Measurements from ENCODE around the gene BSG. TPM values are rescaled to one million over a fixed set of nuclear protein-coding genes. Genes with fewer than 3 reads are reported as not detected.

BSG gene
- total and polyA plus RNA-seq, 2 of the 4 experiments (the other 2 are of a cell fraction) = 130 to 698 TPM

DNA sequence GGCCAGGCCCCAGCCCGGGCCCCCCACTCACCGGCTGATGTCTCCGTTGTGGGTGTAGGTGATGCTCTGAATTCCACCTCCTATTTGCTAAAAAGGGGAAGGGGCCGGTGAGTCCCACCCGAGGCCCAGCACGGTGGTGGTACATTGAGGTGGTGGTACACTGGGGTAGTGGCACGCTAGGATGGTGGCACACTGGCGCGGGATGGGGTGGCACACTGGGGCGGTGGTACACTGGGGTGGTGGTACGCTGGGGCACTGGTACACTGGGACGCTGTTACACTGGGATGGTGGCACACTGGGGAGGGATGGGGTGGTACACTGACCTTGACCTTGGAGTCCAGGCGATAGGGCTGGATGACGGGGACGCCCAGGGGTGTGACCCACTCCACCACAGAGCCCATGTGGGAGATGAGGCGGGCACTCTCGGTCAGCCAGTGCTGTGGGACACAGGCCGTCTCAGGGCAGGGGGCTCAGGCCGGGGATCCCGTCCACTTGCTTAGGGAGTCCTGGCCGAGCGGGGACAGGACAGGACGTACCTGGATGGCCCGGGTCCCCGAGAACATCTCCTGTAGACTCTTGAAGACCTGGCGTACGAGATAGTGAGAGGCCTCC is 46.4 kb downstream of the BSG start:
- TF ChIP-seq CHD1 (IDR thresholded peaks at IDR 0.05; ENCODE audit: low read depth, low read length) (no peak), BHLHE40 (IDR thresholded peaks at IDR 0.05; ENCODE audit: low read depth, low read length) (no peak), MAZ (IDR thresholded peaks at IDR 0.05; ENCODE audit: borderline replicate concordance, low read depth, low read length) (no peak), POLR2A (IDR thresholded peaks at IDR 0.05; ENCODE audit: low read depth, low read length) (no peak), RAD21 (IDR thresholded peaks at IDR 0.05; ENCODE audit: low read length) (no peak), CEBPB (IDR thresholded peaks at IDR 0.05; ENCODE audit: low read depth, low read length) (no peak), MAFK (IDR thresholded peaks at IDR 0.05; ENCODE audit: low read depth, low read length) (no peak), RFX5 (IDR thresholded peaks at IDR 0.05; ENCODE audit: low read depth, low read length) (no peak), SMC3 (IDR thresholded peaks at IDR 0.05; ENCODE audit: low read depth, low read length) (no peak), MXI1 (IDR thresholded peaks at IDR 0.05; ENCODE audit: borderline replicate concordance, low read depth, low read length) (no peak), RCOR1 (IDR thresholded peaks at IDR 0.05; ENCODE audit: insufficient replicate concordance, low read length) (no peak), NFE2L2 (IDR thresholded peaks at IDR 0.05; ENCODE audit: low read depth, low read length) (no peak), FOS (IDR thresholded peaks at IDR 0.05; ENCODE audit: low read depth, low read length) (no peak)
- TF ChIP-seq, protein P1, sequence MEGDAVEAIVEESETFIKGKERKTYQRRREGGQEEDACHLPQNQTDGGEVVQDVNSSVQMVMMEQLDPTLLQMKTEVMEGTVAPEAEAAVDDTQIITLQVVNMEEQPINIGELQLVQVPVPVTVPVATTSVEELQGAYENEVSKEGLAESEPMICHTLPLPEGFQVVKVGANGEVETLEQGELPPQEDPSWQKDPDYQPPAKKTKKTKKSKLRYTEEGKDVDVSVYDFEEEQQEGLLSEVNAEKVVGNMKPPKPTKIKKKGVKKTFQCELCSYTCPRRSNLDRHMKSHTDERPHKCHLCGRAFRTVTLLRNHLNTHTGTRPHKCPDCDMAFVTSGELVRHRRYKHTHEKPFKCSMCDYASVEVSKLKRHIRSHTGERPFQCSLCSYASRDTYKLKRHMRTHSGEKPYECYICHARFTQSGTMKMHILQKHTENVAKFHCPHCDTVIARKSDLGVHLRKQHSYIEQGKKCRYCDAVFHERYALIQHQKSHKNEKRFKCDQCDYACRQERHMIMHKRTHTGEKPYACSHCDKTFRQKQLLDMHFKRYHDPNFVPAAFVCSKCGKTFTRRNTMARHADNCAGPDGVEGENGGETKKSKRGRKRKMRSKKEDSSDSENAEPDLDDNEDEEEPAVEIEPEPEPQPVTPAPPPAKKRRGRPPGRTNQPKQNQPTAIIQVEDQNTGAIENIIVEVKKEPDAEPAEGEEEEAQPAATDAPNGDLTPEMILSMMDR (conservative IDR thresholded peaks at IDR 0.05; ENCODE audit: low read depth, low read length) = no peak
- TF ChIP-seq, protein P2, sequence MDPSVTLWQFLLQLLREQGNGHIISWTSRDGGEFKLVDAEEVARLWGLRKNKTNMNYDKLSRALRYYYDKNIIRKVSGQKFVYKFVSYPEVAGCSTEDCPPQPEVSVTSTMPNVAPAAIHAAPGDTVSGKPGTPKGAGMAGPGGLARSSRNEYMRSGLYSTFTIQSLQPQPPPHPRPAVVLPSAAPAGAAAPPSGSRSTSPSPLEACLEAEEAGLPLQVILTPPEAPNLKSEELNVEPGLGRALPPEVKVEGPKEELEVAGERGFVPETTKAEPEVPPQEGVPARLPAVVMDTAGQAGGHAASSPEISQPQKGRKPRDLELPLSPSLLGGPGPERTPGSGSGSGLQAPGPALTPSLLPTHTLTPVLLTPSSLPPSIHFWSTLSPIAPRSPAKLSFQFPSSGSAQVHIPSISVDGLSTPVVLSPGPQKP (IDR thresholded peaks at IDR 0.05; ENCODE audit: borderline replicate concordance, low read depth, low read length) = no peak
- TF ChIP-seq, protein P3, sequence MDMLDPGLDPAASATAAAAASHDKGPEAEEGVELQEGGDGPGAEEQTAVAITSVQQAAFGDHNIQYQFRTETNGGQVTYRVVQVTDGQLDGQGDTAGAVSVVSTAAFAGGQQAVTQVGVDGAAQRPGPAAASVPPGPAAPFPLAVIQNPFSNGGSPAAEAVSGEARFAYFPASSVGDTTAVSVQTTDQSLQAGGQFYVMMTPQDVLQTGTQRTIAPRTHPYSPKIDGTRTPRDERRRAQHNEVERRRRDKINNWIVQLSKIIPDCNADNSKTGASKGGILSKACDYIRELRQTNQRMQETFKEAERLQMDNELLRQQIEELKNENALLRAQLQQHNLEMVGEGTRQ (IDR thresholded peaks at IDR 0.05; ENCODE audit: low read depth, low read length) = no peak
- no peak overlapping the region for H2BK20ac ChIP-seq (ENCODE audit: low read depth, low read length)
- H3K79me1 ChIP-seq (ENCODE audit: low read depth in 1 of 2, low read length in 2 of 2) = no peaks in the 10 kb centered on the region
- H3K23ac ChIP-seq (ENCODE audit: low read depth, low read length) = no peak overlapping the region
- intact Hi-C loops (cut with micrococcal nuclease) (no loop called here), dilution Hi-C loops (cut with HindIII; ENCODE audit: low sequenced_read_pairs, unreplicated experiment) (no loop called here), in situ Hi-C loops (cut with MboI; ENCODE audit: low sequenced_read_pairs) (no loop called here)
- ATAC-seq (ENCODE audit: low read depth) = no peak
- no peak overlapping the region for H3K14ac ChIP-seq (replicated peaks; ENCODE audit: low read depth, low read length)
- H3K4me2 ChIP-seq (ENCODE audit: low read depth, low read length) = no peak overlapping the region
- no peak overlapping the region for H3K18ac ChIP-seq (ENCODE audit: low read depth, low read length)
- H2BK5ac ChIP-seq (ENCODE audit: low read depth, low read length, poor library complexity, severe bottlenecking) = no peak overlapping the region
- no peak overlapping the region for H3K4me3 ChIP-seq (ENCODE audit: insufficient read depth, low read depth, low read length)
- no peaks in the 10 kb centered on the region for H3K4me1 ChIP-seq (ENCODE audit: control insufficient read depth, insufficient read depth, low read length)
- H2BK15ac ChIP-seq (ENCODE audit: low read depth, low read length) = no peak overlapping the region
- H2AK9ac ChIP-seq (replicated peaks; ENCODE audit: low read depth, low read length, poor library complexity) = no peak overlapping the region
- peaks cover 40% of the 10 kb centered on the region for H3K36me3 ChIP-seq (ENCODE audit: control insufficient read depth, insufficient read depth, low read length)
- ChIA-PET POLR2A (ENCODE audit: unreplicated experiment) (no interaction called here), CTCF (no interaction called here)
- H3K9ac ChIP-seq (ENCODE audit: low read depth, low read length) = no peak overlapping the region
- H4K8ac ChIP-seq (ENCODE audit: low read depth in 2 of 2, low read length in 2 of 2) = no peak overlapping the region
- no peaks in the 10 kb centered on the region for H3K9me1 ChIP-seq (ENCODE audit: insufficient read depth, low read length)
- H2BK120ac ChIP-seq (ENCODE audit: low read depth, low read length) = no peak overlapping the region
- no peak overlapping the region for H3K56ac ChIP-seq (ENCODE audit: extremely low read depth, insufficient read depth, low read length)
- no TSS peak for BruUV-seq (replicated peaks)
- no peaks in the 10 kb centered on the region; the same call in 1 of the 2 replicates for H3K27me3 ChIP-seq (ENCODE audit: control insufficient read depth, insufficient read depth, low read length)
- WGBS, 2 experiments (ENCODE audit: extremely low coverage in 2 of 2, insufficient read length in 1 of 2) = 98% methylated on average over 8 of the region's 27 CpGs; no CpG with 5 or more reads in 1 of the 2 experiments
- no peak overlapping the region for H4K5ac ChIP-seq (ENCODE audit: low read depth, low read length)
- H2AK5ac ChIP-seq (ENCODE audit: low read depth, low read length) = no peak overlapping the region
- no peak overlapping the region for H2AFZ ChIP-seq (replicated peaks; ENCODE audit: low read length, poor library complexity)
- H3K4ac ChIP-seq (ENCODE audit: low read depth, low read length) = no peak overlapping the region
- peaks cover 3% of the 10 kb centered on the region for H4K20me1 ChIP-seq (ENCODE audit: insufficient read depth, low read length)
- no peak overlapping the region for H3K27ac ChIP-seq (ENCODE audit: insufficient read depth, low read length)
- DNase-seq = no peak
- no peak overlapping the region for H4K91ac ChIP-seq (ENCODE audit: insufficient read depth, low read depth, low read length)
- H3K9me3 ChIP-seq (ENCODE audit: control insufficient read depth, insufficient read depth, low read length) = no peaks in the 10 kb centered on the region
